GM18907 (cell line): ENCODE data around the gene CLDN34.

ENCODE experiments used
- ATAC-seq: cut with Tn5 transposase; IDR thresholded peaks from one replicate; pipeline ENCODE4 v1.9.1; 2021; ENCODE audit warnings: mild to moderate bottlenecking, moderate library complexity; ENCODE audit not compliant: unreplicated experiment

Gene CLDN34

DNA sequence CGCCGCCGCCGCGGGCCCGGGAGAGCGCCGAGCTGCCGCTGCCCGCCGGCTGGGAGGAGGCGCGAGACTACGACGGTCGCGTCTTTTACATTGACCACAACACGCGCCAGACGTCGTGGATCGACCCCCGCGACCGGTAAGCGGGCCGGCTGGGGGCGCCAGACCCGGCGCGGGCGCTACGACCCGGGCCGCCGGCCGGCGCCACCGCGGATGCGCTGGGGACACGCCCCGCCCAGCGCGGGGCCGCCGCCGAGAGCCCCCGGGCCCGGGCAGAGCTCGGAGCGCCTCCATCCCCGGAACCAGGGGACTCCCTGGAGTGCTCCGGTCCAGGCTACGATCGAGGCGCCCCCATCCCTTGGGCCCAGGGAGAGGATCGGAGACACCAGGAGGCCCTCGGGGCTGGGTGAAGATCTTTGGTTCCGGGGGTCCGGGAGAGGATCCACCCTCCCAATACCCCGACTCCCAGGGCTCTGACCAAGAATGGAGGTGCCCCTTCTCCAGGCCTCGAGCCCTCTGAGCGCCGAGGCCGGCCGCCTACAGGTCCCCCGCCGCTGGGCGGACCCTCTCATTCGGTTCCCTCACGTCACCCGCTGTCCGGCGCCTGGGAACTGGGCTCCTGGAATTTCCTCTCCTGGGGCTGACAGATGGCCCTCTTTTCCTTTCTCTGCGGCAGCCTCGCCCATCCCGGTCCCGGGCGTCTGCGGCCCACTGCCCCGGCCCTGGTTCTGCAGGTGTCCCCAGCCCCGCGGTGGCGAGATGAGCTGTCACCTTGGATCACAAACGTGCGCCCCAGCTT lies 48.8 kb downstream of the CLDN34 start:
- peak; percentile 7 for ATAC-seq

DNA sequence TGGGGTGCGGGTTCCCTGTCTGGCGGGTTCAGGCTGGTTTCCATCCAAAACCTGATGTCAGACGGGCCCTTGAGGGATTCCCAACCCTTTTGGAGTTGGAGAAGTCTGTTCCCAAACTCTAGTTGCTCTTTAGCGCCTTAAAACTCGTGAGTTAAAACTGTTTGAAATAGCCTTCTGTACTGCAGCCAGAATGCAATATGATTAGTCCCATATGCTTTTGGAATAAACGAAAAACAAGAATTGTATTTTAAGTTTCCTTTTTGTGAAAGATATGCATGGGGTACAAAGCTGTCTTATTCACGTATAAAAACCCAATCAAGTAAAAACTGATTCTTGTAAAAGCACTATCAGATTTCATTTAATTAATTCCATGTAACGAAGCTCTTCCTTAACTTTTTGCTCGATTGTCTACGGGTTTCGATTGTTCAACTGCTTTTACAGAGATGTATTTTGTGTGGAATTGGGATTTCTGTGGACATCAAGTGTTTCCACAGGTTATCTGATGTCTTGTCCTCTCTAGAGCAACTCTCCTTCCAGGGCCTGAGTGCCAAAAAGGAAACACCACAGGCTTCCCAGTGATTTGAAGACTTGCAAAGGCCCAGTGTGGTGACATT lies 49.5 kb downstream of the CLDN34 start:
- ATAC-seq: no peak

DNA sequence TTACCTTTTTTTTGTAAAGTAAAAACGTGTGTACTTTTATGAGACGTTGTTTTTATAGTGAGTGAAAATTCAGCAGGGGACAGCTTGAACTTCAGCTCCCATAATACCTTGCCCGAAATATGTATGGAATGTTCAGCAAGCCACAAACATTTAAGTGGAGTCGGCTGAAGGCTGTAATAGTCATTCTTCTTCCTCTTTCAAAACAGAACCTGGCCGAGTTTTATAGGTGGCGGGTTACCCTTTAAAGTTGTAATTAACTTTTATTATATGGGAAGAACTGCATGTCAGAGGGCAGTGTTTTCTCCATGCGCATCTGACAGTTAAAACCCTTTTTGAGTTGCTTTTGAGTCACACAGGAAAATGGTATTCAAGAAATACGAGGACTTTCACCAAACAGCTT lies 50.7 kb downstream of the CLDN34 start:
- ATAC-seq: no peak
